MM.1S (cell line): ENCODE measurements around the gene MNS1.

Source experiments
- CTCF ChIP-seq: fragments of 300-600 bp; sonication (generic); IDR thresholded peaks from 2 replicates; pipeline ENCODE4 v1.5.1; 2016; ENCODE audit warnings: antibody characterized with exemption, low read length, mixed read lengths
- EZH2 ChIP-seq: fragments of 300-600 bp; sonication (generic); optimal IDR thresholded peaks from 2 replicates; pipeline ENCODE3; 2017; ENCODE audit warnings: low read depth, mild to moderate bottlenecking, antibody characterized with exemption, low read length, mixed read lengths
- EZH2phosphoT487 ChIP-seq: fragments of 300-600 bp; sonication (generic); IDR thresholded peaks from 2 replicates; pipeline ENCODE4 v1.6.1; 2018; ENCODE audit warnings: antibody characterized with exemption, low read length

GRCh38 chr15:56468401-56468800 lies 3.5 kb upstream of the MNS1 start:
- TF ChIP-seq CTCF (no peak), EZH2phosphoT487 (no peak), EZH2 (no peak)
